Thoracic aorta (tissue), 2 donors: ENCODE results near the gene TWSG1. TPM values are rescaled to one million over a fixed set of nuclear protein-coding genes. Genes with fewer than 3 reads are reported as not detected.
"Not testable (repeated sequence)": the region's sequence is repeated elsewhere in the genome, so short reads cannot be mapped to it uniquely, and the experiment has no call there.

Source experiments
- ATAC-seq: fragments of 150-250 bp; one replicate; pipeline ENCODE4 v1.8.0; 2017; ENCODE audit warnings: low read depth; ENCODE audit not compliant: insufficient number of reproducible peaks, low FRiP score
- DNase-seq: peaks from one replicate; pipeline ENCODE4 v3.0.0-alpha.2; 2020; ENCODE audit warnings: low spot score
- H3K27ac ChIP-seq, 2 donors: fragments of 200-600 bp; sonication (generic); 1 replicate in 1 of 2; 2 replicates in 1 of 2; pipeline ENCODE4 v1.5.1; 2016; ENCODE audit warnings: mild to moderate bottlenecking in 2 of 2, moderate library complexity in 2 of 2
- H3K27me3 ChIP-seq: fragments of 200-600 bp; sonication (generic); replicated peaks from 2 replicates; pipeline ENCODE4 v1.6.0; 2016; ENCODE audit warnings: mild to moderate bottlenecking; ENCODE audit not compliant: insufficient read depth
- H3K36me3 ChIP-seq: fragments of 200-600 bp; sonication (generic); one replicate; pipeline ENCODE4 v1.5.1; 2016
- H3K4me1 ChIP-seq, 2 donors: fragments of 200-600 bp; sonication (generic); 1 replicate in 1 of 2; 2 replicates in 1 of 2; pipeline versions ENCODE4 v1.5.1 to v1.6.0; 2016; ENCODE audit warnings: low read depth in 2 of 2, mild to moderate bottlenecking in 1 of 2; ENCODE audit not compliant: control insufficient read depth in 1 of 2
- H3K4me3 ChIP-seq: fragments of 200-600 bp; sonication (generic); 2 replicates; pipeline ENCODE4 v1.5.1; 2016; ENCODE audit warnings: mild to moderate bottlenecking
- H3K9me3 ChIP-seq: fragments of 200-600 bp; sonication (generic); 2 replicates; pipeline ENCODE4 v1.5.1; 2016
- total RNA-seq, 2 donors: library from RNA; depleted of rRNA; stranded (reverse); fragments of >200 nt; gene quantifications; one replicate each; pipeline versions ENCODE4 v1.1.0 to v1.2.3, GENCODE V29; 2016
- TF ChIP-seq, protein P1 (sequence below): fragments of 200-600 bp; sonication (generic); IDR thresholded peaks from one replicate; pipeline ENCODE4 v1.5.1; 2019; ENCODE audit warnings: antibody characterized with exemption

Gene TWSG1
- total RNA-seq, 2 donors from 2014 or later: 107 to 130 TPM

DNA sequence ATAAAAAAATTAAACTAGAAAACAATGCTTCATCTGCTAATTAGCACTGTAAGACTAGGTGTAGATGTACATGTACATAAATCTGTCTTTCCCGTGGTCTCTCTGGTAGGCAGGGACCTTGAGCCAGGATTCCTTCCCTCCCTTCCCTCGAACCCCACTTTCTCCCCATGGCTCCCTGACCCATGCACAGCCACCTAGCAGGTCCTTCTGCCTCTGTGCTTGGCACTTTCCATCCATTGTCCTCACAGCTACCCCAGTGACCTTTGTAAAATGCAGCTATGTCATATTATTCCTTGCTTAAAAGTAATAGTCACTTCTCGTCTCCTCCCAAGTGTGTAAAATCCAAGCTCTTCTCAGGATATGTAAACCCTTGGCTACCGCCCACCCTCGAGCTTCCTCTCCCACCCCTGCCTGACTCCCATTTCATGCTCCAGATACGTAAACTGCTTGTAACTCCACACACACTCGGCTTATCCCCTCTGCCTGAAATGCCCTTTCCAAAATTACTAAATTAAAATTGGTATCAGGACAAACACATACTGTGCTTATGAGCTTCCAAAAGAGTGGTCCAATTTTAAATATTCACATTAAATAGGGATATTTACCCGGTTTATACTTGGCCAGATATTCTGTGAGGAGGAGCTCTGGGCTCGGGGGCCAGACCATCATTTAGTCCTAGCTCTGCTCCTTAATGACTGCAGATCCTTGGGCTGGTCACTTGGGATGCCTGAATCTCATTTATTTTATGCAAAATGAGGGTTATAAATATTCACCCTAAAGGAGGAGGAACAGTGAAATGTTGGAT lies 86.7 kb downstream of the TWSG1 start:
- no peak overlapping the region for H3K4me3 ChIP-seq
- peaks cover 4 to 15% of the 10 kb centered on the region in 2 donors for H3K4me1 ChIP-seq
- no peaks in the 10 kb centered on the region for H3K27me3 ChIP-seq
- ATAC-seq (no peak), DNase-seq (no peak)
- H3K9me3 ChIP-seq: peaks cover 3% of the 10 kb centered on the region
- no peak overlapping the region for H3K27ac ChIP-seq
- TF ChIP-seq, protein P1, sequence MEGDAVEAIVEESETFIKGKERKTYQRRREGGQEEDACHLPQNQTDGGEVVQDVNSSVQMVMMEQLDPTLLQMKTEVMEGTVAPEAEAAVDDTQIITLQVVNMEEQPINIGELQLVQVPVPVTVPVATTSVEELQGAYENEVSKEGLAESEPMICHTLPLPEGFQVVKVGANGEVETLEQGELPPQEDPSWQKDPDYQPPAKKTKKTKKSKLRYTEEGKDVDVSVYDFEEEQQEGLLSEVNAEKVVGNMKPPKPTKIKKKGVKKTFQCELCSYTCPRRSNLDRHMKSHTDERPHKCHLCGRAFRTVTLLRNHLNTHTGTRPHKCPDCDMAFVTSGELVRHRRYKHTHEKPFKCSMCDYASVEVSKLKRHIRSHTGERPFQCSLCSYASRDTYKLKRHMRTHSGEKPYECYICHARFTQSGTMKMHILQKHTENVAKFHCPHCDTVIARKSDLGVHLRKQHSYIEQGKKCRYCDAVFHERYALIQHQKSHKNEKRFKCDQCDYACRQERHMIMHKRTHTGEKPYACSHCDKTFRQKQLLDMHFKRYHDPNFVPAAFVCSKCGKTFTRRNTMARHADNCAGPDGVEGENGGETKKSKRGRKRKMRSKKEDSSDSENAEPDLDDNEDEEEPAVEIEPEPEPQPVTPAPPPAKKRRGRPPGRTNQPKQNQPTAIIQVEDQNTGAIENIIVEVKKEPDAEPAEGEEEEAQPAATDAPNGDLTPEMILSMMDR: no peak
- no peaks in the 10 kb centered on the region for H3K36me3 ChIP-seq

DNA sequence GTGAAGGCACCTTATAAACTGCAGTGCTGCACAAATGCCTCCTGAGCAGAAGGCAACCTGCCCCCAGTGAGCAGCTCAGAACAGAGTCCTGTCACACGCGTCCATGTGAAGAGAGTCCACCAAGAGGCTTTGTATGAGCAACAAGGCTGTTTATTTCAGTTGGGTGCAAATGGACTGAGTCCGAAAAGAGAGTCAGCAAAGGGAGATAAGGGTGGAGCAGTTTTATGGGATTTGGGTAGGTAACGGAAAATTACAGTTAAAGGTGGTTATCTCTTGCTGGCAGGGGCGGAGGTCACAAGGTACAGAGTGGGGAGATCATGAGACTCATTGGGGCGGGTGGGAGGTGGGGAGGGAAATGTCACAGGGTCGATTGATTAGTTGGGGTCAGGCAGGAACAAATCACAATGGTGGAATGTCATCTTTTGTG lies 87.3 kb downstream of the TWSG1 start:
- Histone ChIP-seq H3K4me1 (peaks cover 0 to 10% of the 10 kb centered on the region in 2 donors), H3K27me3 (no peaks in the 10 kb centered on the region), H3K9me3 (peaks cover 3% of the 10 kb centered on the region), H3K4me3 (no peak overlapping the region), H3K36me3 (no peaks in the 10 kb centered on the region), H3K27ac (no peak overlapping the region)
- DNase-seq: no peak
- TF ChIP-seq, protein P1: no peak
- no peak for ATAC-seq

DNA sequence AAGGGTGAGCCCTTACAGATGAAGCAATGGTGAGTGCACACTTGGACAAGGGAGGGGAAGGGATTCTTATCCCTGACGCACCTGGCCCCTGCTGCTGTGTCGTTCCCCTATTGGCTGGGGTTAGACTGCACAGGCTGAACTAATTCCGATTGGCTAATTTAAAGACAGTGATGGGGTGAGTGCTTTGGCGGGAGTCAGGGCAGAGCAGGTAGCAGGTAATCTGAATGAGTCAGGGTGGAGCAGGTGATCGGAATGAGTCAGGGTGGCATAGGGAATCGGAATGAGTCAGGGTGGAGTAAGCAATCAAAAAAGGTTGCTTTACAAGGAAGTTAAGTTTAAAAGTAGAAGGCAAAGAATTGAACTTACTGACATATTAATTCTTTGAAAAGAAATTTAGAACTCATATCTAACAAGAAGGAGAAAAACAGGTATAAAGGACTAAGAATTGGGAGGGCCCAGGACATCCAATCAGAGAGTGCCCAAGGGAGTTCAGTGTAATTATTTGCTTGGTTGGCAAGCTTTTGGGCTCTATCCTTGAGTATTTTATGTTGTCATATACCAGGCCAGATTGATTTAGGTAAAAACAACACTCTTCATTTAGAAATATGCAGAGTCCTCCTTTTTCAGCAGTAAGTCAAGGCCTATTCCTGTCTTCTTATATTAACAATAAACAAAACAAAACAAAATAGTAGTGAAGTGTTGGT lies 88.4 kb downstream of the TWSG1 start:
- no peaks in the 10 kb centered on the region for H3K4me1 ChIP-seq
- H3K27ac ChIP-seq: no peak overlapping the region
- H3K9me3 ChIP-seq: peaks cover 3% of the 10 kb centered on the region
- TF ChIP-seq, protein P1: no peak
- H3K36me3 ChIP-seq: no peaks in the 10 kb centered on the region
- H3K4me3 ChIP-seq: no peak overlapping the region
- H3K27me3 ChIP-seq: no peaks in the 10 kb centered on the region
- DNase-seq (no peak), ATAC-seq (no peak)

DNA sequence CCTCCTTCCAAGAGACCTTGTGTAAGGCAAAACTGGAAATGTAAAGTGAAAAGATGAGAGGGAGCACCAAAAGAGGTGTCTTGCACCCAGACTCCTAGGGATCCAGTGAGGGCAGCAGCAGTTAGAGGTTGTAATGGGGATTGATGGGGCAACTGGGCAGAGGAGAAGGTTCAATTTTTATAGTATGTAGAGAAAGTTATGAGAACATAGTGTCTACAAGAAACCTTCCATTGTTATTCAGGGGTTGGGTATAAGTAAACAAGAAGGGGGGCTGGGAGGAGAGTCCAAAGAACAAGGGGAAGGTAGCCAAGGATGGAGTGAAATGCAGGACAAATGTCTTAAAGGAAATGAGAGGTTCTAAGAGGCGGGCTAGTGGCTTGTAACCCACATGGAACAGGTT lies 89.1 kb downstream of the TWSG1 start:
- not testable (repeated sequence) for ATAC-seq, DNase-seq, H3K4me3 ChIP-seq, H3K27me3 ChIP-seq, H3K36me3 ChIP-seq, H3K9me3 ChIP-seq, H3K27ac ChIP-seq, H3K4me1 ChIP-seq

DNA sequence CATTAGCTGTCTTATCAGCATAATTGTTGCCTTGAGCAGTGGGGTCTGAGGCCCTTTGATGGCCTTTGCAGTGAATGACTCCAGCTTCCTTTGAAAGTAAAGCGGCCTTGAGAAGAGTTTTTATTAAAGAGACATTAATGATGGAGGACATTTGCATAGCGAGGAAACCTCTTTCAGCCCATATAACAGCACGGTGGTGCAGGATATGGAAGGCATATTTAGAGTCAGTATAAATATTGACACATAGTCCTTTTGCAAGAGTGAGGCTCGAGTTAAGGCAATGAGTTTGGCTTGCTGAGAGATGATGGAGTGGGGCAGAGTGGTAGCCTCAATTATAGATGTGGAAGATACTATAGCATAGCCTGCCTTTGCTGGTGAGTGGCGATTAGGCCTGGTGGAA lies 89.7 kb downstream of the TWSG1 start:
- not testable (repeated sequence) for H3K27me3 ChIP-seq, H3K27ac ChIP-seq, H3K4me1 ChIP-seq, ATAC-seq, H3K4me3 ChIP-seq, DNase-seq, H3K9me3 ChIP-seq, H3K36me3 ChIP-seq

DNA sequence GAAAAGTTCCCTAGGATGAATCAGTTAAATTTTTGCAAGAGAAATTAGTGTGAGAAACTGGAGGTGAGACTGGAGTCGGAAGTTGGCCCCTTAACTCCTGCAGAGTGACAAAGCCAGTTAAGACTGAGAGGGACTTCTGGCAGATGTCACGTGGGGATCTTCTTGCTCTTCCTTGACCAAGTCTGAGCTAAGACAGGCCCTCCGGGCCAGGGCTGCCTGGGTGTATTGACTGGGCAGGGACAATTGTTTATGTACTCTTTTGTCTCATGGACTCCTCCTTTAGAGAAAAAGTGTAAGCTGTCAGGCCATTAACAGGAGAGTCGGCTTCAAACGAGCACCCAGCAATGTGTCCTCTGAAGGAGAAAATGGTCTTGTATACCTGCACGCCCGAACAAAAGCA lies 92.2 kb downstream of the TWSG1 start:
- TF ChIP-seq, protein P1: no peak
- H3K27ac ChIP-seq: no peak overlapping the region
- ATAC-seq: no peak

More for the DNA sequence above, 92.2 kb downstream of the TWSG1 start:
- H3K4me1 ChIP-seq: peaks cover 0 to 10% of the 10 kb centered on the region in 2 donors
- H3K27me3 ChIP-seq: no peaks in the 10 kb centered on the region
- H3K4me3 ChIP-seq: no peak overlapping the region
- peaks cover 3% of the 10 kb centered on the region for H3K9me3 ChIP-seq
- no peak for DNase-seq
- H3K36me3 ChIP-seq: no peaks in the 10 kb centered on the region
